HepG2 (cell line): ENCODE data around the gene CBLC. TPM values are rescaled to one million over a fixed set of nuclear protein-coding genes. Genes with fewer than 3 reads are reported as not detected.
A peak's percentile ranks its signal among the peaks of the same experiment; 100 is the strongest.

Source experiments
- ATAC-seq: fragments of 200-7000 bp; cut with Tn5 transposase; 3 replicates; pipeline ENCODE4 v1.9.1; 2020; ENCODE audit warnings: mild to moderate bottlenecking, moderate library complexity
- BruUV-seq: library from RNA; stranded (reverse); fragments of 400-500 nt; replicated peaks from 2 replicates; lab custom pipeline; 2021; lab: Mats Ljungman, UMichigan
- CTCF ChIA-PET: fragments of 300-600 bp; formaldehyde crosslinking; extraction: SDS; loops from one replicate; lab custom pipeline; 2021; ENCODE audit warnings: low total read pairs, inconsistent platforms, low intra/inter-chr PET ratio; lab: Yijun Ruan, JAX
- POLR2A ChIA-PET: fragments of 350-600 bp; sonication (Branson Sonifier 250); formaldehyde crosslinking; loops from one replicate; lab custom pipeline; 2020; ENCODE audit warnings: antibody characterized with exemption, inconsistent platforms; lab: Yijun Ruan, JAX
- DNase-seq: peaks from one replicate; pipeline ENCODE4 v3.0.0-alpha.2; 2015; ENCODE audit warnings: low spot score
- FAIRE-seq: peaks from 3 replicates; lab custom pipeline; 2011; peaks lifted over from hg19 to GRCh38; lab: Jason Lieb, UNC
- H2AFZ ChIP-seq: one replicate; pipeline ENCODE4 v1.6.1; 2011; ENCODE audit warnings: low read length, inconsistent platforms
- H3K27ac ChIP-seq: fragments of 300-600 bp; 3 replicates; pipeline ENCODE4 v1.8.0; 2011; ENCODE audit warnings: mixed run types, mild to moderate bottlenecking, mixed read lengths, low read length, inconsistent platforms; ENCODE audit not compliant: insufficient read depth; ENCODE audit errors: extremely low read length
- H3K27me3 ChIP-seq, 2 experiments: fragments of 200-600 bp in 1 of 2; 2 replicates in 1 of 2; 3 replicates in 1 of 2; pipeline versions ENCODE4 v1.6.0 to v1.8.0; 2011; ENCODE audit warnings: low read length in 2 of 2, mild to moderate bottlenecking in 2 of 2, moderate library complexity in 2 of 2, inconsistent platforms in 1 of 2; ENCODE audit not compliant: insufficient read depth in 2 of 2, control insufficient read depth in 1 of 2
- H3K36me3 ChIP-seq, 2 experiments: fragments of 200-600 bp in 1 of 2; replicated peaks in 1 of 2; 2 replicates in 1 of 2; 3 replicates in 1 of 2; pipeline versions ENCODE4 v1.5.1 to v1.8.0; 2011; ENCODE audit warnings: low read length in 2 of 2, inconsistent platforms in 1 of 2; ENCODE audit not compliant: insufficient read depth in 2 of 2, control insufficient read depth in 1 of 2
- H3K4me1 ChIP-seq: 2 replicates; pipeline ENCODE4 v1.5.1; 2012; ENCODE audit warnings: low read length, inconsistent platforms; ENCODE audit not compliant: insufficient read depth
- H3K4me2 ChIP-seq: 2 replicates; pipeline ENCODE4 v1.6.0; 2011; ENCODE audit warnings: low read depth, low read length, inconsistent platforms
- H3K4me3 ChIP-seq, 3 experiments: fragments of 200-600 bp in 1 of 3; sonication (generic), shearing (Covaris generic) in 1 of 3; replicated peaks in 1 of 3; 2 replicates each; pipeline ENCODE4 v1.5.1; 2011 to 2016; ENCODE audit warnings: low read length in 3 of 3, inconsistent platforms in 2 of 3, low read depth in 2 of 3, mild to moderate bottlenecking in 2 of 3, control low read depth in 1 of 3, mixed read lengths in 1 of 3; ENCODE audit not compliant: insufficient read depth in 1 of 3
- H3K79me2 ChIP-seq: one replicate; pipeline ENCODE4 v1.6.1; 2011; ENCODE audit warnings: low read length, inconsistent platforms; ENCODE audit not compliant: insufficient read depth
- H3K9ac ChIP-seq: 2 replicates; pipeline ENCODE4 v1.6.0; 2011; ENCODE audit warnings: mild to moderate bottlenecking, low read depth, low read length, inconsistent platforms; ENCODE audit not compliant: insufficient read depth
- H3K9me3 ChIP-seq: 2 replicates; pipeline ENCODE4 v1.5.1; 2012; ENCODE audit warnings: mild to moderate bottlenecking, low read length
- H4K20me1 ChIP-seq: 2 replicates; pipeline ENCODE4 v1.6.0; 2011; ENCODE audit warnings: inconsistent platforms, mild to moderate bottlenecking, low read length, moderate library complexity; ENCODE audit not compliant: insufficient read depth
- BCL6 ChIP-seq: IDR thresholded peaks from 2 replicates; pipeline ENCODE4 v1.6.1; 2016; ENCODE audit warnings: missing genetic modification reagents, missing compliant biosample characterization
- FOXA1 ChIP-seq, 2 experiments: fragments of 450-650 bp in 1 of 2; sonication (generic) in 1 of 2; formaldehyde crosslinking in 1 of 2; IDR thresholded peaks; 2 replicates each; pipeline versions ENCODE4 v1.4.0 to v1.6.1; 2016 to 2020; ENCODE audit warnings: missing genetic modification reagents in 1 of 2
- GABPA ChIP-seq, 2 experiments: IDR thresholded peaks; 2 replicates each; pipeline ENCODE4 v1.6.1; 2011 to 2016; ENCODE audit warnings: low read depth in 2 of 2, low read length in 1 of 2, missing biosample characterization in 1 of 2, missing genetic modification characterization in 1 of 2
- JUNB ChIP-seq: sonication (generic); formaldehyde crosslinking; IDR thresholded peaks from 2 replicates; pipeline ENCODE4 v1.8.0; 2022; ENCODE audit warnings: missing genetic modification reagents, mild to moderate bottlenecking, borderline replicate concordance
- KAT2B ChIP-seq: fragments of 150-350 bp; IDR thresholded peaks from 2 replicates; pipeline ENCODE4 v1.6.1; 2014; ENCODE audit warnings: low read depth, low read length, borderline replicate concordance
- KDM5B ChIP-seq: sonication (generic); formaldehyde crosslinking; IDR thresholded peaks from 2 replicates; pipeline ENCODE4 v1.4.0; 2020; ENCODE audit warnings: missing genetic modification reagents, mild to moderate bottlenecking, borderline replicate concordance
- PHF5A ChIP-seq: IDR thresholded peaks from one replicate; pipeline ENCODE4 v1.6.1; 2018; ENCODE audit warnings: low read depth, missing genetic modification reagents; ENCODE audit not compliant: unreplicated experiment
- RARA ChIP-seq: IDR thresholded peaks from 2 replicates; pipeline ENCODE4 v1.6.1; 2016; ENCODE audit warnings: missing genetic modification reagents, missing compliant biosample characterization
- SRF ChIP-seq: IDR thresholded peaks from 2 replicates; pipeline ENCODE4 v1.6.1; 2011; ENCODE audit warnings: mild to moderate bottlenecking, low read depth, low read length, moderate library complexity
- TEAD3 ChIP-seq: optimal IDR thresholded peaks from 2 replicates; pipeline ENCODE3; 2016; ENCODE audit warnings: borderline replicate concordance
- ZFYVE20 ChIP-seq: sonication (generic); formaldehyde crosslinking; IDR thresholded peaks from 2 replicates; pipeline ENCODE4 v1.8.0; 2023; ENCODE audit warnings: low read depth, mild to moderate bottlenecking, moderate library complexity, missing genetic modification reagents, borderline replicate concordance
- ZNF264 ChIP-seq: sonication (generic); formaldehyde crosslinking; IDR thresholded peaks from 2 replicates; pipeline ENCODE4 v1.4.0; 2020; ENCODE audit warnings: missing genetic modification reagents
- ZNF768 ChIP-seq: sonication (generic); formaldehyde crosslinking; IDR thresholded peaks from 2 replicates; pipeline ENCODE4 v1.4.0; 2020; ENCODE audit warnings: missing genetic modification reagents
- ZNF878 ChIP-seq: sonication (generic); formaldehyde crosslinking; IDR thresholded peaks from 2 replicates; pipeline ENCODE4 v1.8.1; 2023; ENCODE audit warnings: mild to moderate bottlenecking, missing genetic modification reagents, moderate library complexity
- WGBS: methylation state at CpG from one replicate; pipeline ENCODE4 v1.1.6; 2017; ENCODE audit warnings: low lambda C conversion rate; 5-methylcytosine and 5-hydroxymethylcytosine counted together
- in situ Hi-C: cut with HindIII; loops from 2 replicates; pipeline ENCODE4 v1.10.0; 2017; ENCODE audit warnings: low pct_unique_long_range_greater_than_20kb; ENCODE audit not compliant: extremely low pct_ligation_motif_present
- intact Hi-C: fragments of 100-400 bp; cut with micrococcal nuclease; formaldehyde crosslinking; loops from one replicate; pipeline ENCODE4 v1.10.0; 2022; ENCODE audit not compliant: unreplicated experiment
- polyA plus RNA-seq, 8 experiments: library from polyadenylated mRNA; depleted of rRNA in 3 of 8; stranded (reverse) in 7 of 8; unstranded in 1 of 8; fragments of >200 nt; fragmentation: Illumina TruSeq in 4 of 8; extraction: Trizol in 4 of 8; gene quantifications; 2 replicates each; pipeline versions ENCODE4 v1.2.1 to v1.2.3, GENCODE V29; 2011 to 2016; ENCODE audit warnings: low read depth in 4 of 8, missing spikeins in 1 of 8, mixed read lengths in 1 of 8; ENCODE audit not compliant: insufficient read depth in 1 of 8
- total RNA-seq, 5 experiments: library from RNA; depleted of rRNA; stranded (reverse); fragments of >200 nt; fragmentation: Illumina TruSeq; extraction: Trizol; gene quantifications; 2 replicates each; pipeline ENCODE4 v1.2.3, GENCODE V29; 2016; ENCODE audit warnings: low read depth in 1 of 5
- TF ChIP-seq, protein P1 (sequence below): IDR thresholded peaks from 2 replicates; pipeline ENCODE4 v1.6.1; 2016; ENCODE audit warnings: low read depth, control low read depth
- TF ChIP-seq, protein P2 (sequence below): sonication (generic); formaldehyde crosslinking; IDR thresholded peaks from 2 replicates; pipeline ENCODE4 v1.4.0; 2020; ENCODE audit warnings: missing genetic modification reagents
- TF ChIP-seq, protein P3 (sequence below): sonication (generic); formaldehyde crosslinking; IDR thresholded peaks from 2 replicates; pipeline ENCODE4 v1.8.1; 2023; ENCODE audit warnings: mild to moderate bottlenecking, missing genetic modification reagents

The CBLC gene
- total and polyA plus RNA-seq, 2 of the 13 experiments (the other 11 are each of a cell fraction or from before 2014, with no cell fraction given) = 1.8 to 2.6 TPM

DNA sequence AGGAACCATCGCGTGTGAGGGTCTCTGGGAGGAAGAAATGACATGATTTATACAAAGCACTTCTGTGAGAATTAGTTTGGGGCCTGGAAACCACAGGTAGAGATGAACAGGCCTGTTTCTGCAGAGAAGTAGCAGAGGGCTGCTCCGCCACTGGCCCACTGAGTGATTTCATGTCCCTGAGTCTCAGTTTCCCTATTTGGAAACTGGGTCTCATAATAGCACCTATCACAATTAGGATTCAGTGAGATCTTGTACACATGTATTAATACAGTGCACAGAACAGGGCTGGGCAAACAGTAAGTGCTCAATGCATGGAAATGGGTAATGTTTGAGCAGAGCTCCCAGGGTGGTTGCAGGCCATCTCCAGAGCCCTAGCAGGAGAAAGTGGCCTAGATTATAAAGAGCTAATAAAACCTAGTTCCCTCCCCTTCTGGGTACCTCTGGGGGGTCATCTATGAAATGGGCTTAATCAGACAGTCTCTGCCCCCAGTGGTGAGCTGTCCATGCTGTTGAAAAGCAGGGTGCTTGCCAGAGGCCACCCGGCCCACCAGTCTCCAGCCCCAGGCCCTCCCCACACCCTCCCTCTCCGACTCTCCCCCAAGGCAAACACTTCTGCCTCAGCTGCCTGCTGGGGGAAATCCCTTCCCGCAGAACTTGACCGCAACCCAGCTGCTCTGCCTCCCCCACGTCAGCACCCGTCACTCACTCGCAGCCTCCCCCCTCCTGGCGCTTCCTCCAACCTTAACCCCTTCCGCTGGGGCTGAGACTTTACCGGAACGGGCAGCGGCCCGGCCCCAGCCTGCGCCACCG, 24.7 kb upstream of the CBLC start (continued):
- TF ChIP-seq TEAD3 (CRISPR knock-in tag) (peak; percentile 30), RARA (CRISPR knock-in tag) (peak; percentile 83), GABPA (IDR thresholded peaks at IDR 0.05; ENCODE audit: low read depth, low read length) (no peak), GABPA (CRISPR knock-in tag; IDR thresholded peaks at IDR 0.05; ENCODE audit: low read depth) (0 out of 2 replicates have a peak, but pooled peaks have one; percentile 14), FOXA1 (IDR thresholded peaks at IDR 0.05) (no peak), FOXA1 (CRISPR knock-in tag; IDR thresholded peaks at IDR 0.05) (peak; percentile 40; the same call in 1 of the 2 replicates), BCL6 (CRISPR knock-in tag) (peak; percentile 41; the same call in 1 of the 2 replicates), JUNB (CRISPR knock-in tag) (no peak)

DNA sequence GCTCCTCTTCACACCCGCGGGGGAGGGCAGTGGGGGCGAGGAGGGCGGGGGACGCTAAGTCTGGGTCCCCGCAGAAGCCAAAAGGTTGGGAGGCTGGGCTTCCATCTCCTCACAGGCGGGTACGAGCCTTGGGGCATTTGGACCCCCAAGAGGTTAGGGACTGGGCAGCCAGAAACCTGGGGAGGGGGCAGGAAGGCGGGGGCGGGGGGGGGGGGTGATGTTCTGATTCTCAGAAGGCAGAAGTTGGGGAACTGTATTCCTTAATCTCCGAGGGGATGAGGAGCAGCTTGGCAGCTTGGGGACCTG, 24.1 kb upstream of the CBLC start:
- no peak overlapping the region for H3K4me2 ChIP-seq
- FAIRE-seq (no peak), ATAC-seq (no peak), DNase-seq (no peak)
- no peaks in the 10 kb centered on the region for H4K20me1 ChIP-seq
- ChIA-PET CTCF (no interaction called here), POLR2A (interaction anchor here (0.7 to 2.1 kb wide), 7 partner anchors 11 to 62 kb away, joined by 3 to 9 read pairs (median 4); no protein-coding TSS in a partner anchor)
- H3K27ac ChIP-seq = no peak overlapping the region
- BruUV-seq = no TSS peak
- TF ChIP-seq, protein P1, sequence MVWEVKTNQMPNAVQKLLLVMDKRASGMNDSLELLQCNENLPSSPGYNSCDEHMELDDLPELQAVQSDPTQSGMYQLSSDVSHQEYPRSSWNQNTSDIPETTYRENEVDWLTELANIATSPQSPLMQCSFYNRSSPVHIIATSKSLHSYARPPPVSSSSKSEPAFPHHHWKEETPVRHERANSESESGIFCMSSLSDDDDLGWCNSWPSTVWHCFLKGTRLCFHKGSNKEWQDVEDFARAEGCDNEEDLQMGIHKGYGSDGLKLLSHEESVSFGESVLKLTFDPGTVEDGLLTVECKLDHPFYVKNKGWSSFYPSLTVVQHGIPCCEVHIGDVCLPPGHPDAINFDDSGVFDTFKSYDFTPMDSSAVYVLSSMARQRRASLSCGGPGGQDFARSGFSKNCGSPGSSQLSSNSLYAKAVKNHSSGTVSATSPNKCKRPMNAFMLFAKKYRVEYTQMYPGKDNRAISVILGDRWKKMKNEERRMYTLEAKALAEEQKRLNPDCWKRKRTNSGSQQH (CRISPR knock-in tag) = no peak
- TF ChIP-seq ZNF264 (CRISPR knock-in tag) (no peak), ZNF878 (CRISPR knock-in tag) (no peak), KAT2B (no peak), KDM5B (CRISPR knock-in tag) (no peak), SRF (no peak), ZNF768 (CRISPR knock-in tag) (no peak), PHF5A (CRISPR knock-in tag) (no peak), ZFYVE20 (CRISPR knock-in tag) (no peak)
- TF ChIP-seq, protein P2, sequence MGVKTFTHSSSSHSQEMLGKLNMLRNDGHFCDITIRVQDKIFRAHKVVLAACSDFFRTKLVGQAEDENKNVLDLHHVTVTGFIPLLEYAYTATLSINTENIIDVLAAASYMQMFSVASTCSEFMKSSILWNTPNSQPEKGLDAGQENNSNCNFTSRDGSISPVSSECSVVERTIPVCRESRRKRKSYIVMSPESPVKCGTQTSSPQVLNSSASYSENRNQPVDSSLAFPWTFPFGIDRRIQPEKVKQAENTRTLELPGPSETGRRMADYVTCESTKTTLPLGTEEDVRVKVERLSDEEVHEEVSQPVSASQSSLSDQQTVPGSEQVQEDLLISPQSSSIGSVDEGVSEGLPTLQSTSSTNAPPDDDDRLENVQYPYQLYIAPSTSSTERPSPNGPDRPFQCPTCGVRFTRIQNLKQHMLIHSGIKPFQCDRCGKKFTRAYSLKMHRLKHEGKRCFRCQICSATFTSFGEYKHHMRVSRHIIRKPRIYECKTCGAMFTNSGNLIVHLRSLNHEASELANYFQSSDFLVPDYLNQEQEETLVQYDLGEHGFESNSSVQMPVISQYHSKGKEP (CRISPR knock-in tag) = no peak
- TF ChIP-seq, protein P3, sequence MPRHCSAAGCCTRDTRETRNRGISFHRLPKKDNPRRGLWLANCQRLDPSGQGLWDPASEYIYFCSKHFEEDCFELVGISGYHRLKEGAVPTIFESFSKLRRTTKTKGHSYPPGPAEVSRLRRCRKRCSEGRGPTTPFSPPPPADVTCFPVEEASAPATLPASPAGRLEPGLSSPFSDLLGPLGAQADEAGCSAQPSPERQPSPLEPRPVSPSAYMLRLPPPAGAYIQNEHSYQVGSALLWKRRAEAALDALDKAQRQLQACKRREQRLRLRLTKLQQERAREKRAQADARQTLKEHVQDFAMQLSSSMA (CRISPR knock-in tag) = no peak
- H3K4me3 ChIP-seq = no peak overlapping the region
- H2AFZ ChIP-seq = no peak overlapping the region
- in situ Hi-C loops = no loop called here
- WGBS = 86% methylated on average over 11 of the region's 11 CpGs
- no peaks in the 10 kb centered on the region for H3K27me3 ChIP-seq
- peaks cover 61% of the 10 kb centered on the region for H3K4me1 ChIP-seq
- intact Hi-C loops = no loop called here
- H3K79me2 ChIP-seq = peaks cover 16% of the 10 kb centered on the region
- H3K9me3 ChIP-seq = no peaks in the 10 kb centered on the region
- H3K9ac ChIP-seq = no peak overlapping the region
- peaks cover 8 to 21% of the 10 kb centered on the region in 2 experiments; a peak in 4 of 5 replicates for H3K36me3 ChIP-seq
